ENCODE data around the gene JUN. TPM values are rescaled to one million over a fixed set of nuclear protein-coding genes. Genes with fewer than 3 reads are reported as not detected.

JUN gene
- total and polyA plus RNA-seq, 7 donors: 42.8 to 233 (median 132) TPM

GRCh38 chr1:58827298-58827697 is 43.5 kb upstream of the JUN start:
- Histone ChIP-seq H3K27ac (no peak overlapping the region), H3K27me3 (no peaks in the 10 kb centered on the region), H3K4me3 (no peak overlapping the region), H3K36me3 (no peaks in the 10 kb centered on the region), H3K9me3 (peaks cover 0 to 7% (median 3%) of the 10 kb centered on the region in 4 donors), H3K4me1 (no peaks in the 10 kb centered on the region)
- no peak for DNase-seq
- TF ChIP-seq EP300 (IDR thresholded peaks at IDR 0.05): no peak
- TF ChIP-seq POLR2A (IDR thresholded peaks at IDR 0.05): no peak
- TF ChIP-seq POLR2AphosphoS5 (IDR thresholded peaks at IDR 0.05): no peak
- no peak for TF ChIP-seq CTCF (IDR thresholded peaks at IDR 0.05)
- intact Hi-C loops (cut with DNase I): no loop called here

GRCh38 chr1:58824753-58825389 is 41.0 kb upstream of the JUN start:
- Histone ChIP-seq H3K27me3 (no peaks in the 10 kb centered on the region), H3K4me1 (no peaks in the 10 kb centered on the region), H3K27ac (no peak overlapping the region), H3K36me3 (no peaks in the 10 kb centered on the region), H3K4me3 (no peak overlapping the region), H3K9me3 (peaks cover 0 to 7% (median 3%) of the 10 kb centered on the region in 4 donors)
- no peak for TF ChIP-seq POLR2A (IDR thresholded peaks at IDR 0.05)
- TF ChIP-seq CTCF (IDR thresholded peaks at IDR 0.05): no peak
- no peak for TF ChIP-seq POLR2AphosphoS5 (IDR thresholded peaks at IDR 0.05)
- no peak for TF ChIP-seq EP300 (IDR thresholded peaks at IDR 0.05)
- DNase-seq: no peak
- intact Hi-C loops (cut with DNase I): no loop called here
- 16 to 54% methylated on average over 5 of the region's 5 CpGs for WGBS, 2 donors

- DNase-seq: no peak
- Histone ChIP-seq H3K9me3 (peaks cover 0 to 7% (median 3%) of the 10 kb centered on the region in 4 donors), H3K36me3 (no peaks in the 10 kb centered on the region), H3K4me3 (no peak overlapping the region), H3K27ac (no peak overlapping the region), H3K27me3 (no peaks in the 10 kb centered on the region), H3K4me1 (no peaks in the 10 kb centered on the region)
- TF ChIP-seq EP300 (IDR thresholded peaks at IDR 0.05) (no peak), POLR2A (IDR thresholded peaks at IDR 0.05) (no peak), CTCF (IDR thresholded peaks at IDR 0.05) (no peak), POLR2AphosphoS5 (IDR thresholded peaks at IDR 0.05) (no peak)
- 67 to 77% methylated on average over 4 of the region's 4 CpGs for WGBS, 2 donors
- intact Hi-C loops (cut with DNase I): no loop called here
Observed at GRCh38 chr1:58823481-58824010, 39.7 kb upstream of the JUN start.

GRCh38 chr1:58821309-58821708 is 37.5 kb upstream of the JUN start:
- Histone ChIP-seq H3K27ac (no peak overlapping the region), H3K9me3 (no peaks in the 10 kb centered on the region), H3K4me1 (peaks cover 0 to 10% (median 4%) of the 10 kb centered on the region in 4 donors), H3K27me3 (no peaks in the 10 kb centered on the region), H3K36me3 (no peaks in the 10 kb centered on the region), H3K4me3 (no peak overlapping the region)
- WGBS, 2 donors: 90 to 91% methylated on average over 4 of the region's 4 CpGs
- no peak for DNase-seq
- intact Hi-C loops (cut with DNase I): no loop called here
- TF ChIP-seq CTCF (IDR thresholded peaks at IDR 0.05) (no peak), POLR2A (IDR thresholded peaks at IDR 0.05) (no peak), POLR2AphosphoS5 (IDR thresholded peaks at IDR 0.05) (no peak), EP300 (IDR thresholded peaks at IDR 0.05) (no peak)
